HG02763 (cell line): ENCODE measurements around the gene CFLAR.
"Not testable (repeated sequence)": the region's sequence is repeated elsewhere in the genome, so short reads cannot be mapped to it uniquely, and the experiment has no call there.

ENCODE experiments used
- ATAC-seq: cut with Tn5 transposase; IDR thresholded peaks from one replicate; pipeline ENCODE4 v1.9.1; 2021; ENCODE audit warnings: mild to moderate bottlenecking, moderate library complexity; ENCODE audit not compliant: unreplicated experiment

The CFLAR gene

DNA sequence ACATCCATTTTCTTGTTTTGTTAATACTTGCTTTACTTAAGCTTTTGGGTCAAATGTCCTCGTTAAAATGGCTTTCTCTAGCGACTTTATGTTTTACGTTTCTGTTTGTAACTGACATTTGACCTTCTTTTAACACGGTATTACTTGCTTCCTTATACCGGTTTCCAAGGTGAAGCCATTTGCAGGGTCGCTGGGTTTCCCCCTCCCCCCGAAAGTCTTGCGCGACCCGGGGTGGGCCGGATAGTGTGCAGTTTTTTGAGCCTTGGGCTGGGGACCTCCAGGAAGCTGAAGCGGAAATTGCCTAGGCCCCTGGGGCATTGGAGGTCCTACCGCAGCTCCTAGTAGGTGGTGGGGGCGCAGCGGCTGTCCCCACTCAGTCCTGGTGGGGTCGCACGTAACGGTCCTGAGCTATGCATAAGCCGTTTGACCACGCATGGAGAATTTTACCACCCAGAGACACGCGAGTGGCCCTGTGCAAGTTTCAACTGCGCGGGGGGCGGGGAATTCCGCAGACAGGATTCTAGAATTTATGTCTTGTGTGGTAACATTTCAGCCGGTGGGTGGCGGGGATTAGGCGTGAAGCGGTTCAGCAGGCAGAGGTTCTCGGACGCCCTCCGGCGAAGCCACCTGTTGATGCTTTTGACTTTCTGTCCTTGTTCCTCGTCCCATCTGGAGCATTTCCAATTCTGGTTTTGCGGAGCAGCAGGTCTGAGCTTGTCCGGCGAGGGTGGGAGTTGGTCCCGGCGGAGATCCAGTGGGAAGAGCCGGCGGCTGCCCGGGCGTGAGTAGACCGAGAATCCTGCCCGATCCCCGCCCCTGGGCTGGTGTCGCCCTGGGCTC lies 2.4 kb downstream of the CFLAR start:
- ATAC-seq, result peak; percentile 43

DNA sequence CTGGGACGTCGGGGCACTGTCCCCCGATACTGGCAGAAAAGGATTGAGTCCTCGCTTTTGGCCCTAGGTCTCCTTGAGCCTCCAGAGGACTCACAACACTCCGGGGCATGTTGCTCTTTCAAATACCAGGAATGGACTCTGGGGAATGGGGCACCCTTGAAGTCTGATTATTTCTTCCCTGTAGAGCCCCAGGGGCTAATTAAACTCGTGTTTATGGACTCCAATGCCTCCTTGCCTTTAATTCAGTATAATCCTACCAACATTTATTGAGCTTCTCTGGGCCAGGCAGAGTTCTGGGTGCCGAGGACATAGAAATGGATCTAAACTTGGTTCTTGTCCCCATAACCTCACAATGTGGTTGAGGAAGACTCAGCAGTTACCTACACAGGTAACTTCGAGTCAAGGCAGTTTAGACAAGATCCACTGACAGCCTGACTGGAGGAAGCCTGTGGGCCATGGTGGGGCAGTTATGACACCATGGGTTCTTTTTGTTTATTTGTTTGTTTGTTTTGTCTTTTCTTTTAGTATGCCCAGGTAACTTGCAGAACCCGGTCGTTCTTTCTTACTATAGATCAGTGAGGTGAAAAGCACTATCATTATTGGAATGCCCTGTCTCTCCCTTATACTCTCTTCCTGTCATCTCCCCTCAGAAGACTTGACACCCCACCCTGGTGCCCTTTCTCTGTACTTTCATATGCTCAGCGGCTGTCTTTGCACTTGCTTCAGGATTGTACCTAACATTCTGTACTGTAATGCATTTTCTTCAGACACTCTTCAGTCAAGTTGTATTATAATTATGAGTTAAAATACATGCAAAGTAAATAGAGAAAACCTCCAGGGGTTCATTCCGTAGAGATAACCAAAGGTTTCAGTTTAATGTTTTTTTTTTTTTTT lies 3.2 kb downstream of the CFLAR start:
- ATAC-seq, result no peak

DNA sequence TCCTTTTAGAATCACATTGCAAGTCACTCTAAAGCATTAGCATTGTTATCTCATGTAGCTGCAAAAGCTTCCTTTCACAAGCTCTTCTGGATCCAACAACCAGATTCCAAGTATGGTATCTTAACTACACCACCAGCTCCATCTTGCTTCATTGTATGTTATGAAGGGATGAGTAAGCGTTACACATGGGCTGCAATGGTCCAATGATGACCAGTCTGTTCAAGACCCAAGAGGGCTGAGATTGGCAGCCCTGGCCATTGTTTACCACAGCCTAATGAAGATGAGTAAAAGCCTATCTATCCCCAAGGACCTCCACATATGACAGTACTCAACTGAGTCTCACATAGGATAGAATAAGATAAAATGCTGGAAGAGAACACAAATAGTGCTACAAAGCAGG lies 6.3 kb downstream of the CFLAR start:
- ATAC-seq, result no peak

DNA sequence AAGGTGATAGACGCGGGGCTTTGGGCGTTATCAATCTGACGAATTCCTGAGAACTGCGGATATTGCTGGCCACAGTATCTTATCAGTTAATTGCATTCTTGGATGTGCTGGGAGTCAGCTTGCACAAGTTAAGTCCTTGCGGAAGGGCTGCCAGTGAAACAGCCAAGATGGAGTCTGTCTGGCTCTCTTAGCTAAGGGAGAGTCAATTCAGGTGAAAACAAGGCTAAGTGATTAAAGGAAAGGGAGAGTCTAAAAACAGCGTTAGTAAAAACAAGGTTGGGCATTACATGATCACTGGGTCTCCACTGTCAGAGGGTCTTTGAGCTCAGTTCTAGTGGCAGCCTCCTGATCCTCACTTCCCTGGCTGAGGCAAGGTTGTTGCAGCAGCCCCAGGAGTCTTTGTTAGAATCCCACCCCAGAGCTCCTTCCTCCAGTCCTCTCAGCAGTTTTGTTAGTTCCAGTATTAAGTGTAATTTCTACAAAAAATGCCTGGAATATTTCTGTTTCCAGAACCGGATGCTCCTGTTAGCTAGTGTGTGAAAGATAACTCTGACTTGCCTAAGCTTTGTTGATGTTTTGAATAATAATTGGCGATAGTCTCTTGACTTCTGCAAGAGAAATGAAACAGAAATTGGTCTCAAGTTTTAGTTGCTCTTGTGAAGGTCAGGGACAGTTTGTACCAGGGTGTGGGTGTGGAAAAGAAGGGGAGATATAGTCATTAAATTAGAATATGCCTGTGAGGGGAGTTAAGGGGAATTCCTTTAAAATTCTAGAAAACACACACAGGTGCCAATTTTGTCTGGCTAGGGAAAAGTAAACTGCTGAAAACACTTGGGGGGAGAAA lies 10.6 kb downstream of the CFLAR start:
- peak; percentile 23 for ATAC-seq

DNA sequence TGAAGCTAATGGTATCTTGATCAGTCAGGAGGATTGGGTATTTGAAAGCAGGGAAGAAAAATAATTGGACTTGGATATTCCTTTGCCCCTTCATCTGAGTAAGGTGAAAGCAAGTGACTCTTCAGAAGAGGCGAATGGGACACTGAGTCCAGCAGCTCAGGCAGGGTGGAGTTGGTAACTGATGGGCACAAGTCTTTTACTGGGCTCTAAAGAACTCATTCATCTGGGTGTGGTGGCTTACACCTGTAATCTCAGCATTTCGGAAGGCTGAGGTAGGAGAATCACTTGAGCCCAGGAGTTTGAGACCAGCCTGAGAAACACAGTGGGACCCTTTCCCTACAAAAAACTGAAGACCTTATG lies 11.2 kb downstream of the CFLAR start:
- ATAC-seq, result no peak

DNA sequence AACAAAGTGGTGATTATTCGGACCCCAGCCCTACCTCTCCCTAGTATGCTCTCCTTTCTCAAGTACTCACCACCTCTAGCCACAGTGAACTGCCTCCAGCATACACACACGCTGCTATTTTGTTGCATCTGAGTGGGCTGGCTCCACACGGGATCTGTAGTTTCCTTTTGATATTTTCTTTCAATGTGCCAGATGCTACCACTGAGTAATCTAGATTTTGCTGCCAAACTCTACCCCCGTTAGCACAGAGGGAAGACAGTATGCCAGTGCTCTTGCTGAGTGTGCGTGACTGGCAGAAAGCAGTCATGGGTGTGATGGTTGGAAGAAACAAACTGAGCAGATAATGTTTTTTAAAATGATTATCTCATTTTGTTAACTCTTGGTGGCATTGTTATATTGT lies 11.6 kb downstream of the CFLAR start:
- no peak for ATAC-seq

- ATAC-seq, result no peak
These were observed 12.1 kb downstream of the CFLAR start for GRCh38 chr2:201128033-201128432.

DNA sequence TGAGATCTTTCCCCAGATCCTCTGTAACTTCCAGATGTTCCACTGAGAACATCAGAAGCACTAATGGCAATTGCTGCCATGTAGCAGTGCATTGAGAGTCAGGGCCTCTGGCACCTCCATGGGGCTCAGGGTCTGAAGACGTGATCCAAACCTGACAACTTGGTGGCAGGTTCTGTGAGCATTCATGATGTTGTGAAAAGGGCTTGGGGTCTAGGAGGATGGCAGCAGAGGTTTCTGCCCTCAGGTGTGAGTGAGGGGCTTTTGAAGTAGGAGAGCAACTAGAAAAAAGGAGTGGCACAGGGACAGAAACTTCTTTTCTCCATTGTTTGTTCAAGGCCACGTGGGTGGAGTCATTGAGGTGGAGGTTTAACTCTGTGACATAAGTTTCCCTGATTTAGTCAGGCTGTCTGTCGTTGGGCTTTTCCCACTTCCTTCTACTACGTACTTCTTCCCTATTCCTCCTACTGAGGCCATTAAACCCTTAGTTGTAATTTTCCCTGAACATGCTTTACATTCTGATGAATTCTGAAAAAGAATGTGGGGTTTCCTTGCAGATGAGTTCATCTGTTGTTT lies 13.1 kb downstream of the CFLAR start:
- ATAC-seq, result no peak

DNA sequence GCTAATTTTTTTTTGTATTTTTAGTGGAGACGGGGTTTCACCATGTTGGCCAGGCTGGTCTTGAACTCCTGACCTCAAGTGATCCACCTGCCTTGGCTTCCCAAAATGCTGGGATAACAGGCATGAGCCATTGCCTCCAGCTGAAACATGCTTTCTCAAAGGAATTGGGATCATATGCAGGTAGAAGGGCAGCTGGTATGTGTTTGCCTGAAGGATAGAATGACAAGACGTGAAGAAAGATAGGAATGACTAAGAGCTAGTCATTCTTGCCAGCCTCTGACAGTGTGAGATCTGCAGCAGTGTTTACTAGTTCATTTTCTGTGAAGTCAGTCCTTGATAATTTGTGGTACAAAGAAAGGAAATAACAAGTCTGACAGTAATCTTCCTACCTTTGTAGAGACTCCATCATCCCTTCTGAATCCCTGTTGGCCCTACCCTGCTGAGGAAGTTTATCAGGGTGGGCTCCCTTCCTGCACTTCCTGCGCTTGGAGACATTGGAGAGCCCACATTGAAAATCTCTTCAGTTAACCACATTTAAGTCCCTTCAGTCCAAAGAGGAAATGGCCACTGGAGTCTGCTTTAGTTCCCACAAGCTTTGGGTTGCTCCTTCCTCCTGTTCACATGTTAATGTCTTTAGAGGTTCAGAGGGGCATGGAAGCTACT lies 14.7 kb downstream of the CFLAR start:
- no peak for ATAC-seq

- no peak for ATAC-seq
These were observed 16.6 kb downstream of the CFLAR start for GRCh38 chr2:201132518-201132917.

- no peak for ATAC-seq
These were observed 19.4 kb downstream of the CFLAR start for GRCh38 chr2:201135386-201135785.

- ATAC-seq, result no peak
These were observed 20.9 kb downstream of the CFLAR start for GRCh38 chr2:201136889-201137321.

- ATAC-seq, result no peak
These were observed 21.8 kb downstream of the CFLAR start for GRCh38 chr2:201137505-201138400.

DNA sequence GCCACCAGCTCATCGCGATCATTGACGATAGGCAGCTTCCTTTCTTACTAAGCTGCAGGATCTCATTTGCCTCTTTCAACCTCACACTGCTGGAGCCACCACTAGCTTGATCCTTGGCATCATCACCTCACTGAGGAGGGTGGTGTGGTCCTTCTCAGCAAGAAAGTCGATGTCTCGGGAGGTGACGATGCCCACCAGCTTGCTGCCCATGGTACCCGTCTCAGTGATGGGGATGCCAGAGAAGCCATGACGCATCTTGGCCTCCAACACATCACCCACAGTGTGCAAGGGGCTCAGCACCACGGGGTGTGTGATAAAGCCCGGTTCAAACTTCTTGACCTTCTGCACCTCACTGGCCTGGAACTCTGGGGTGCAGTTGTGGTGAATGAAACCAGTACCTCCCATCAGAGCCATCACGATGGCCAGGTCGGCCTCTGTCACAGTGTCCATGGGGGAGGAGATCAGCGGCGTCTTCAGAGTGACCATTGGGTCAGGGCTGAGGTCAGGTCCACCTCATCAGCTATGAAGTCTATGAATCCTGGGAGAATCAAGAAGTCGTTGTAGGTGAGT lies 22.5 kb downstream of the CFLAR start:
- no peak for ATAC-seq

DNA sequence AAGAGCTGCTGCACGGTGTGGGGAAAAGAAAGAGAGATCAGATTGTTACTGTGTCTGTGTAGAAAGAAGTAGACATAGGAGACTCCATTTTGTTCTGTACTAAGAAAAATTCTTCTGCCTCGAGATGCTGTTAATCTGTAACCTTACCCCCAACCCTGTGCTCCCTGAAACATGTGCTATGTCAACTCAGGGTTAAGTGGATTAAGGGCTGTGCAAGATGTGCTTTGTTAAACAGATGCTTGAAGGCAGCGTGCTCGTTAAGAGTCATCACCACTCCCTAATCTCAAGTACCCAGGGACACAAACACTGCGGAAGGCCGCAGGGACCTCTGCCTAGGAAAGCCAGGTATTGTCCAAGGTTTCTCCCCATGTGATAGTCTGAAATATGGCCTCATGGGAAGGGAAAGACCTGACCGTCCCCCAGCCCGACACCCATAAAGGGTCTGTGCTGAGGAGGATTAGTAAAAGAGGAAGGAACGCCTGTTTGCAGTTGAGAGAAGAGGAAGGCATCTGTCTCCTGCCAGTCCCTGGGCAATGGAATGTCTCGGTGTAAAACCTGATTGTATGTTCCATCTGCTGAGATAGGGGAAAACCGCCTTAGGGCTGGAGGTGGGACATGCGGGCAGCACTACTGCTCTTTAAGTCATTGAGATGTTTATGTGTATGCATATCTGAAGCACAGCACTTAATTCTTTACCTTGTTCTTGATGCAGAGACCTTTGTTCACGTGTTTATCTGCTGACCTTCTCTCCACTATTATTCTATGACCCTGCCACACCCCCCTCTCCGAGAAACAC lies 23.2 kb downstream of the CFLAR start:
- ATAC-seq, result not testable (repeated sequence)

GRCh38 chr2:201139836-201140604 lies 24.1 kb downstream of the CFLAR start:
- no peak for ATAC-seq
